Measurements from ENCODE around the gene ETV4. TPM values are rescaled to one million over a fixed set of nuclear protein-coding genes. Genes with fewer than 3 reads are reported as not detected.

Gene ETV4
- total and polyA plus RNA-seq, 2 of the 13 experiments (the other 11 are each of a cell fraction or from before 2014, with no cell fraction given), result 128 to 330 TPM

GRCh38 chr17:43479948-43480347, 66.2 kb downstream of the ETV4 start (continued):
- TF ChIP-seq KMT2B (CRISPR knock-in tag; IDR thresholded peaks at IDR 0.05), result no peak
- no peak for TF ChIP-seq ZNF749 (CRISPR knock-in tag; IDR thresholded peaks at IDR 0.05; ENCODE audit: borderline replicate concordance)
- TF ChIP-seq FOXO1 (CRISPR knock-in tag; IDR thresholded peaks at IDR 0.05), result peak; percentile 95
- TF ChIP-seq FOXP1 (IDR thresholded peaks at IDR 0.05), result peak; percentile 80
- peak; percentile 99 for TF ChIP-seq FOXP1 (CRISPR knock-in tag; IDR thresholded peaks at IDR 0.05)
- TF ChIP-seq NPAS2 (CRISPR knock-in tag; IDR thresholded peaks at IDR 0.05; ENCODE audit: borderline replicate concordance), result no peak
- TF ChIP-seq, protein P1, sequence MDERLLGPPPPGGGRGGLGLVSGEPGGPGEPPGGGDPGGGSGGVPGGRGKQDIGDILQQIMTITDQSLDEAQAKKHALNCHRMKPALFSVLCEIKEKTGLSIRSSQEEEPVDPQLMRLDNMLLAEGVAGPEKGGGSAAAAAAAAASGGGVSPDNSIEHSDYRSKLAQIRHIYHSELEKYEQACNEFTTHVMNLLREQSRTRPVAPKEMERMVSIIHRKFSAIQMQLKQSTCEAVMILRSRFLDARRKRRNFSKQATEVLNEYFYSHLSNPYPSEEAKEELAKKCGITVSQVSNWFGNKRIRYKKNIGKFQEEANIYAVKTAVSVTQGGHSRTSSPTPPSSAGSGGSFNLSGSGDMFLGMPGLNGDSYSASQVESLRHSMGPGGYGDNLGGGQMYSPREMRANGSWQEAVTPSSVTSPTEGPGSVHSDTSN (CRISPR knock-in tag; IDR thresholded peaks at IDR 0.05), result no peak
- TF ChIP-seq NFYB (CRISPR knock-in tag; IDR thresholded peaks at IDR 0.05), result peak; percentile 33; the same call in 1 of the 2 replicates
- no peak for TF ChIP-seq ZNF143 (CRISPR knock-in tag; IDR thresholded peaks at IDR 0.05)
- TF ChIP-seq NFKBIZ (CRISPR knock-in tag; IDR thresholded peaks at IDR 0.05), result peak; percentile 63; the same call in 1 of the 2 replicates
- no peak for TF ChIP-seq MZF1 (CRISPR knock-in tag; IDR thresholded peaks at IDR 0.05; ENCODE audit: borderline replicate concordance)
- no peak for TF ChIP-seq RAD51 (IDR thresholded peaks at IDR 0.05; ENCODE audit: borderline replicate concordance)
- no peak for TF ChIP-seq GPBP1L1 (CRISPR knock-in tag; IDR thresholded peaks at IDR 0.05)
- 0 out of 2 replicates have a peak, but pooled peaks have one; percentile 19 for TF ChIP-seq ARNT2 (CRISPR knock-in tag; IDR thresholded peaks at IDR 0.05; ENCODE audit: low read depth)
- TF ChIP-seq KMT2A (CRISPR knock-in tag; IDR thresholded peaks at IDR 0.05), result no peak; the same call in 1 of the 2 replicates
- no peak for TF ChIP-seq ZZZ3 (CRISPR knock-in tag; IDR thresholded peaks at IDR 0.05; ENCODE audit: borderline replicate concordance)
- TF ChIP-seq SRF (IDR thresholded peaks at IDR 0.05; ENCODE audit: low read depth, low read length), result no peak
- TF ChIP-seq CEBPG (CRISPR knock-in tag; IDR thresholded peaks at IDR 0.05), result peak; percentile 88
- no peak for TF ChIP-seq ATF7-NPFF (CRISPR knock-in tag; IDR thresholded peaks at IDR 0.05; ENCODE audit: low read depth)
- TF ChIP-seq, protein P2, sequence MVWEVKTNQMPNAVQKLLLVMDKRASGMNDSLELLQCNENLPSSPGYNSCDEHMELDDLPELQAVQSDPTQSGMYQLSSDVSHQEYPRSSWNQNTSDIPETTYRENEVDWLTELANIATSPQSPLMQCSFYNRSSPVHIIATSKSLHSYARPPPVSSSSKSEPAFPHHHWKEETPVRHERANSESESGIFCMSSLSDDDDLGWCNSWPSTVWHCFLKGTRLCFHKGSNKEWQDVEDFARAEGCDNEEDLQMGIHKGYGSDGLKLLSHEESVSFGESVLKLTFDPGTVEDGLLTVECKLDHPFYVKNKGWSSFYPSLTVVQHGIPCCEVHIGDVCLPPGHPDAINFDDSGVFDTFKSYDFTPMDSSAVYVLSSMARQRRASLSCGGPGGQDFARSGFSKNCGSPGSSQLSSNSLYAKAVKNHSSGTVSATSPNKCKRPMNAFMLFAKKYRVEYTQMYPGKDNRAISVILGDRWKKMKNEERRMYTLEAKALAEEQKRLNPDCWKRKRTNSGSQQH (CRISPR knock-in tag; IDR thresholded peaks at IDR 0.05; ENCODE audit: low read depth), result no peak
- no peak for TF ChIP-seq KLF9 (CRISPR knock-in tag; IDR thresholded peaks at IDR 0.05; ENCODE audit: low read depth)
- TF ChIP-seq, protein P3, sequence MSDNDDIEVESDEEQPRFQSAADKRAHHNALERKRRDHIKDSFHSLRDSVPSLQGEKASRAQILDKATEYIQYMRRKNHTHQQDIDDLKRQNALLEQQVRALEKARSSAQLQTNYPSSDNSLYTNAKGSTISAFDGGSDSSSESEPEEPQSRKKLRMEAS (IDR thresholded peaks at IDR 0.05), result peak; percentile 62
- no peak for TF ChIP-seq ZNF235 (CRISPR knock-in tag; IDR thresholded peaks at IDR 0.05; ENCODE audit: borderline replicate concordance)
- no peak for TF ChIP-seq CREB3 (CRISPR knock-in tag; IDR thresholded peaks at IDR 0.05)
- TF ChIP-seq ZNF18 (CRISPR knock-in tag; IDR thresholded peaks at IDR 0.05; ENCODE audit: insufficient replicate concordance), result no peak
- no peak for TF ChIP-seq FLYWCH1 (CRISPR knock-in tag; IDR thresholded peaks at IDR 0.05)
- no peak for TF ChIP-seq ZNF543 (CRISPR knock-in tag; IDR thresholded peaks at IDR 0.05)
- TF ChIP-seq ZSCAN30 (CRISPR knock-in tag; IDR thresholded peaks at IDR 0.05), result no peak
